GM12878 (cell line): ENCODE results near the gene SMIM1. TPM values are rescaled to one million over a fixed set of nuclear protein-coding genes. Genes with fewer than 3 reads are reported as not detected.

Source experiments
- ATAC-seq: fragments of 200-7000 bp; cut with Tn5 transposase; 3 replicates; pipeline ENCODE4 v1.9.1; 2020; ENCODE audit warnings: mild to moderate bottlenecking, moderate library complexity
- BruUV-seq: library from RNA; stranded (reverse); fragments of 400-500 nt; replicated peaks from 2 replicates; lab custom pipeline; 2021; lab: Mats Ljungman, UMichigan
- CTCF ChIA-PET: fragments of 300-600 bp; sonication (Branson Sonifier 250); formaldehyde crosslinking; extraction: SDS; loops from one replicate; lab custom pipeline; 2021; ENCODE audit warnings: inconsistent platforms; lab: Yijun Ruan, JAX
- POLR2A ChIA-PET: fragments of 350-600 bp; formaldehyde crosslinking; extraction: SDS; loops from one replicate; lab custom pipeline; 2021; ENCODE audit warnings: inconsistent platforms; lab: Charles Lee
- RAD21 ChIA-PET: fragments of 300-600 bp; sonication (Branson Sonifier 250); formaldehyde crosslinking; loops from one replicate; lab custom pipeline; 2023; ENCODE audit warnings: antibody characterized with exemption; ENCODE audit not compliant: unreplicated experiment; lab: Charles Lee
- SMC1A ChIA-PET: fragments of 300-600 bp; sonication (Branson Sonifier 250); formaldehyde crosslinking; loops from one replicate; lab custom pipeline; 2023; ENCODE audit not compliant: unreplicated experiment, uncharacterized antibody; lab: Charles Lee
- DNase-seq: peaks from one replicate; pipeline ENCODE4 v3.0.0-alpha.2; 2011; ENCODE audit warnings: low read depth, low spot score
- FAIRE-seq: peaks from 3 replicates; lab custom pipeline; 2011; peaks lifted over from hg19 to GRCh38; lab: Jason Lieb, UNC
- H2AFZ ChIP-seq: 2 replicates; pipeline ENCODE4 v1.6.0; 2011; ENCODE audit warnings: low read depth, low read length, control low read depth; ENCODE audit not compliant: control insufficient read depth
- H3K27ac ChIP-seq: 2 replicates; pipeline ENCODE4 v1.5.1; 2011; ENCODE audit warnings: control low read depth; ENCODE audit not compliant: control insufficient read depth, insufficient read depth
- H3K27me3 ChIP-seq, 2 experiments: replicated peaks in 1 of 2; 2 replicates each; pipeline versions ENCODE4 v1.6.0 to v1.6.1; 2011; ENCODE audit warnings: low read length in 1 of 2; ENCODE audit not compliant: control insufficient read depth in 2 of 2, insufficient read depth in 2 of 2
- H3K36me3 ChIP-seq, 2 experiments: 2 replicates each; pipeline ENCODE4 v1.5.1; 2011; ENCODE audit warnings: low read length in 1 of 2; ENCODE audit not compliant: control insufficient read depth in 2 of 2, insufficient read depth in 2 of 2
- H3K4me1 ChIP-seq: 2 replicates; pipeline ENCODE4 v1.6.1; 2011; ENCODE audit warnings: mild to moderate bottlenecking, low read length, moderate library complexity, mixed read lengths; ENCODE audit not compliant: control insufficient read depth, insufficient read depth
- H3K4me2 ChIP-seq: 2 replicates; pipeline ENCODE4 v1.6.0; 2011; ENCODE audit warnings: control low read depth; ENCODE audit not compliant: control insufficient read depth, insufficient read depth
- H3K4me3 ChIP-seq: fragments of 200-600 bp; sonication (generic); 2 replicates; pipeline ENCODE4 v1.5.1; 2016
- H3K79me2 ChIP-seq: 2 replicates; pipeline ENCODE4 v1.6.0; 2011; ENCODE audit warnings: low read length; ENCODE audit not compliant: control insufficient read depth, insufficient read depth
- H3K9ac ChIP-seq: 2 replicates; pipeline ENCODE4 v1.8.0; 2011; ENCODE audit warnings: low read length, control low read depth, mixed read lengths; ENCODE audit not compliant: control insufficient read depth, insufficient read depth
- H3K9me3 ChIP-seq: replicated peaks from 3 replicates; pipeline ENCODE4 v1.5.1; 2011; ENCODE audit warnings: mild to moderate bottlenecking, low read length; ENCODE audit not compliant: control insufficient read depth, insufficient read depth
- H4K20me1 ChIP-seq: 2 replicates; pipeline ENCODE4 v1.6.0; 2011; ENCODE audit not compliant: control insufficient read depth, insufficient read depth
- GATAD2B ChIP-seq: fragments of 450-650 bp; conservative IDR thresholded peaks from 2 replicates; pipeline ENCODE4 v1.6.1; 2017; ENCODE audit warnings: low read depth, mild to moderate bottlenecking, moderate library complexity
- MXI1 ChIP-seq: fragments of 150-350 bp; IDR thresholded peaks from 2 replicates; pipeline ENCODE4 v1.6.1; 2011; ENCODE audit warnings: low read depth, mild to moderate bottlenecking, inconsistent platforms, low read length, improper control_type of control experiment
- RBBP5 ChIP-seq: fragments of 200-600 bp; sonication (generic); conservative IDR thresholded peaks from 2 replicates; pipeline ENCODE4 v1.6.1; 2016
- SMAD5 ChIP-seq: IDR thresholded peaks from 2 replicates; pipeline ENCODE4 v1.6.1; 2016; ENCODE audit warnings: antibody characterized with exemption, low read depth
- SP1 ChIP-seq: IDR thresholded peaks from one replicate; pipeline ENCODE4 v1.6.1; 2011; ENCODE audit warnings: low read depth, low read length
- WGBS: methylation state at CpG from one replicate; pipeline ENCODE4 v1.1.6; 2016; ENCODE audit warnings: low lambda C conversion rate; ENCODE audit not compliant: insufficient replicate concordance, insufficient coverage; ENCODE audit errors: missing lambda C conversion rate; 5-methylcytosine and 5-hydroxymethylcytosine counted together
- in situ Hi-C: fragments of 300-500 bp; cut with MboI; formaldehyde crosslinking; loops from 9 replicates; pipeline ENCODE4 v1.14.3; 2018; ENCODE audit warnings: mixed read lengths
- intact Hi-C: fragments of 100-400 bp; cut with micrococcal nuclease; formaldehyde crosslinking; loops from one replicate; pipeline ENCODE4 v1.14.2; 2022; ENCODE audit not compliant: unreplicated experiment
- polyA plus RNA-seq, 11 experiments: library from polyadenylated mRNA; depleted of rRNA in 4 of 11; unstranded in 6 of 11; stranded (reverse) in 5 of 11; fragments of >200 nt; fragmentation: Nextera tagmentation in 4 of 11; fragmentation: Illumina TruSeq in 1 of 11; extraction: Ambion mirVana in 4 of 11; extraction: Trizol in 1 of 11; gene quantifications; 1 replicate in 1 of 11; 2 replicates in 10 of 11; pipeline versions ENCODE4 v1.2.1 to v1.2.3, GENCODE V29; 2011 to 2016; ENCODE audit warnings: inconsistent platforms in 2 of 11, missing spikeins in 2 of 11, low read depth in 1 of 11
- total RNA-seq, 4 experiments: library from RNA; depleted of rRNA in 3 of 4; stranded (reverse); fragments of >200 nt in 3 of 4; fragmentation: Illumina TruSeq in 1 of 4; extraction: Trizol in 1 of 4; gene quantifications; 2 replicates each; pipeline versions ENCODE4 v1.2.1 to v1.2.3, GENCODE V29; 2013 to 2021
- TF ChIP-seq, protein P1 (sequence below): IDR thresholded peaks from 2 replicates; pipeline ENCODE4 v1.6.1; 2011; ENCODE audit warnings: borderline replicate concordance, low read depth, mild to moderate bottlenecking, moderate library complexity, low read length; ENCODE audit not compliant: insufficient read depth, poor library complexity, severe bottlenecking

The SMIM1 gene
- total and polyA plus RNA-seq, 10 of the 15 experiments (the other 5 are each of a cell fraction or from before 2014, with no cell fraction given), result 0.30 to 0.37 TPM; not detected in 8

DNA sequence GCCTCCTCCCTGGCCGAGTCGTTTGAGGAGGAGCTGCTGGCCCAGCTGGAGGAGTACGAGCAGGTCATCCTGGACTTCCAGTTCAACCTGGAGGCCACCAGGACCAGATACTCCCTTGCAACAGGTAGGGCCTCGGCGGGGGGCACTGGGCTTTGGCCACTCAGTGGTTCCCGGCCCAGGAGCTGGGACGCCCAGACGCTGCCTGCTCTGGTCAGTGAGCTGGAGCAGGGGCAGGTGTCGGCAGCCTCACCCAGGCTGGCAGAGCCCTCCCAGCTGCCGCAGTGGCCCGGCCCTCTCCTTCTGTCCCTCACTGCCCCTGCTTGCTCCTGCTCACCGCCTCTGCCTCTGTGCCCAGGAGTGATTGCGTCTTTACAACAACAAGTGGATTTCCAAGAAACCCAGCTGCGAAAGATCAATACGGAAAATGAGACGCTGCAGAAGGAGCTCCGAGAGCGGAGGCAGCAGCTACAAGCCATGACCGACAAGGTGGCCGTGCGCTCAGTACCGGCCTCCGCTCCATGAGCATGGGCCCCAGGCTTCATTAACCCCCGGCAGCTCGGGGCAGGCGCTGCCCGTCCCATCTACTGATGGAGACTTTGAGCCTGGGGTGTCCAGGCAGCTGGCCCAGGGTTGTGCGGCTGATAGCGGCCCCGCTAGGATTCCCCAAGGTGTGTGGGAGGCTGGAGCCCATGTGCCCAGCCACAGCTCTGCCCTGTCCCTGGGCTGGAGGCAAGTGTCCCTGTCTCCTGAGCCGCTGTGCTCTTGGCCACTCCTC, 9.0 kb upstream of the SMIM1 start:
- SMC1A ChIA-PET, result no interaction called here
- RAD21 ChIA-PET, result no interaction called here
- in situ Hi-C loops, result no loop called here
- CTCF ChIA-PET, result no interaction called here
- no peak overlapping the region for H3K9ac ChIP-seq
- intact Hi-C loops, result no loop called here
- H3K27me3 ChIP-seq, result no peaks in the 10 kb centered on the region
- H3K4me1 ChIP-seq, result no peaks in the 10 kb centered on the region
- H3K4me2 ChIP-seq, result no peak overlapping the region
- no peaks in the 10 kb centered on the region for H3K36me3 ChIP-seq
- H2AFZ ChIP-seq, result no peak overlapping the region
- POLR2A ChIA-PET, result no interaction called here
- no peak for TF ChIP-seq MXI1
- TF ChIP-seq SMAD5, result no peak
- TF ChIP-seq, protein P1, sequence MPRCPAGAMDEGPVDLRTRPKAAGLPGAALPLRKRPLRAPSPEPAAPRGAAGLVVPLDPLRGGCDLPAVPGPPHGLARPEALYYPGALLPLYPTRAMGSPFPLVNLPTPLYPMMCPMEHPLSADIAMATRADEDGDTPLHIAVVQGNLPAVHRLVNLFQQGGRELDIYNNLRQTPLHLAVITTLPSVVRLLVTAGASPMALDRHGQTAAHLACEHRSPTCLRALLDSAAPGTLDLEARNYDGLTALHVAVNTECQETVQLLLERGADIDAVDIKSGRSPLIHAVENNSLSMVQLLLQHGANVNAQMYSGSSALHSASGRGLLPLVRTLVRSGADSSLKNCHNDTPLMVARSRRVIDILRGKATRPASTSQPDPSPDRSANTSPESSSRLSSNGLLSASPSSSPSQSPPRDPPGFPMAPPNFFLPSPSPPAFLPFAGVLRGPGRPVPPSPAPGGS, result no peak
- no peak for TF ChIP-seq RBBP5
- no peak for TF ChIP-seq GATAD2B
- TF ChIP-seq SP1, result no peak
- TF ChIP-seq, all 136 proteins: peak for 0
- no peak overlapping the region for H3K27ac ChIP-seq
- DNase-seq, result no peak
- no peaks in the 10 kb centered on the region for H3K79me2 ChIP-seq
- H4K20me1 ChIP-seq, result no peaks in the 10 kb centered on the region
- WGBS, result 45% methylated on average over 31 of the region's 31 CpGs
- ATAC-seq, result no peak
- H3K9me3 ChIP-seq, result no peaks in the 10 kb centered on the region
- H3K4me3 ChIP-seq, result no peak overlapping the region
- BruUV-seq, result no TSS peak
- no peak for FAIRE-seq
